Measurements from ENCODE around the gene YWHAE. TPM values are rescaled to one million over a fixed set of nuclear protein-coding genes. Genes with fewer than 3 reads are reported as not detected.
A peak's percentile ranks its signal among the peaks of the same experiment; 100 is the strongest.
"Not testable (repeated sequence)": the region's sequence is repeated elsewhere in the genome, so short reads cannot be mapped to it uniquely, and the experiment has no call there.

Gene YWHAE
- total RNA-seq, 1 experiment from 2014 or later = 1,033 TPM

GRCh38 chr17:1390432-1391367 is 9.3 kb downstream of the YWHAE start (continued):
- no peak for TF ChIP-seq TEAD1 (CRISPR knock-in tag; IDR thresholded peaks at IDR 0.05)

GRCh38 chr17:1387490-1388227 is 12.4 kb downstream of the YWHAE start:
- H3K27ac Mint-ChIP-seq; H3K9me3 Mint-ChIP-seq; DNase-seq (ENCODE audit: low spot score); ATAC-seq; H3K27me3 Mint-ChIP-seq (ENCODE audit: low read depth); H3K4me3 Mint-ChIP-seq: not testable (repeated sequence)
- POLR2A ChIA-PET = interaction anchor here (0.6 to 0.7 kb wide), 3 partner anchors 14 to 257 kb away, joined by 3 read pairs; no protein-coding TSS in a partner anchor
- CTCF ChIA-PET = interaction anchor here (0.7 to 10.1 kb wide), 3 partner anchors 21 to 262 kb away, joined by 3 to 102 read pairs (median 4); no protein-coding TSS in a partner anchor
- Mint-ChIP-seq H3K36me3 (peaks cover 11% of the 10 kb centered on the region; the same call in 1 of the 2 replicates), H3K4me1 (peaks cover 62% of the 10 kb centered on the region)

- DNase-seq (ENCODE audit: low spot score); ATAC-seq; H3K9me3 Mint-ChIP-seq; H3K27me3 Mint-ChIP-seq (ENCODE audit: low read depth): not testable (repeated sequence)
- Mint-ChIP-seq H3K4me3 (peak overlapping the region; percentile 7; the same call in 1 of the 2 replicates), H3K27ac (peak overlapping the region; percentile 73), H3K4me1 (peaks cover 55% of the 10 kb centered on the region), H3K36me3 (peaks cover 11% of the 10 kb centered on the region; the same call in 1 of the 2 replicates)
- CTCF ChIA-PET = interaction anchor here (10.1 kb wide), 1 partner anchor 20 kb away, joined by 102 read pairs; no protein-coding TSS in a partner anchor
- TF ChIP-seq ZNF121 (CRISPR knock-in tag; IDR thresholded peaks at IDR 0.05) = peak; percentile 72
- POLR2A ChIA-PET = interaction anchor here (0.5 to 1.3 kb wide), 4 partner anchors 13 to 258 kb away, joined by 3 to 4 read pairs (median 4); no protein-coding TSS in a partner anchor
These were observed 13.3 kb downstream of the YWHAE start for GRCh38 chr17:1386675-1387190.

DNA sequence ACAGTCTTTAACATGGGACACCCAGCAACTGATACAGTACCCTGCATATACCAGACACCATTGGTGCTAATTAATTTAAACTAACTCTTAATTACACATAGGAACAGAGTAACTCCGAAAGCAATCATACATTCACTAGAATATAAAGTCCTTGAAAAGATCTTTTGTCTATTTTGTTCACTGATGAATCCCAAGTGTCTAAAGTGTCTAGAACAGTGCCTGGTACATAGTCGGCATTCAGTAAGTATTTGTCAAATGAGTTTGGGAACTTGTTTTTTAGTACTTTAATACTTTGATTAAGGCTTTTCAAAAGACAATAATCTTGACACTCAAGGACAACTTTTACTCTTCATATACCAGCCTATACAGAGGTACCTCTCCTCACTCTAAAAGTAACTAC is 13.8 kb downstream of the YWHAE start:
- Mint-ChIP-seq H3K36me3 (peaks cover 11% of the 10 kb centered on the region; the same call in 1 of the 2 replicates), H3K4me3 (no peak overlapping the region; the same call in 1 of the 2 replicates), H3K4me1 (peaks cover 55% of the 10 kb centered on the region), H3K27ac (peak overlapping the region; percentile 60; the same call in 1 of the 2 replicates), H3K27me3 (ENCODE audit: low read depth) (no peaks in the 10 kb centered on the region), H3K9me3 (no peaks in the 10 kb centered on the region)
- DNase-seq (ENCODE audit: low spot score) = no peak
- ChIA-PET POLR2A (interaction anchor here (1.3 kb wide), 1 partner anchor 14 kb away, joined by 4 read pairs; no protein-coding TSS in a partner anchor), CTCF (interaction anchor here (10.1 kb wide), 1 partner anchor 20 kb away, joined by 102 read pairs; no protein-coding TSS in a partner anchor)
- no peak for ATAC-seq
- TF ChIP-seq HMGA2 (CRISPR knock-in tag; IDR thresholded peaks at IDR 0.05) (no peak), SMAD4 (CRISPR knock-in tag; IDR thresholded peaks at IDR 0.05) (no peak), ZNF532 (CRISPR knock-in tag; IDR thresholded peaks at IDR 0.05; ENCODE audit: borderline replicate concordance) (no peak), NFATC4 (CRISPR knock-in tag; IDR thresholded peaks at IDR 0.05) (no peak), IRF2 (CRISPR knock-in tag; IDR thresholded peaks at IDR 0.05; ENCODE audit: borderline replicate concordance, low read depth) (no peak), CBFB (CRISPR knock-in tag; IDR thresholded peaks at IDR 0.05; ENCODE audit: low read depth) (no peak), NR2C2 (CRISPR knock-in tag; IDR thresholded peaks at IDR 0.05) (no peak)
- TF ChIP-seq, protein P1, sequence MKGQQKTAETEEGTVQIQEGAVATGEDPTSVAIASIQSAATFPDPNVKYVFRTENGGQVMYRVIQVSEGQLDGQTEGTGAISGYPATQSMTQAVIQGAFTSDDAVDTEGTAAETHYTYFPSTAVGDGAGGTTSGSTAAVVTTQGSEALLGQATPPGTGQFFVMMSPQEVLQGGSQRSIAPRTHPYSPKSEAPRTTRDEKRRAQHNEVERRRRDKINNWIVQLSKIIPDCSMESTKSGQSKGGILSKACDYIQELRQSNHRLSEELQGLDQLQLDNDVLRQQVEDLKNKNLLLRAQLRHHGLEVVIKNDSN (CRISPR knock-in tag; IDR thresholded peaks at IDR 0.05) = no peak
- TF ChIP-seq, protein P2, sequence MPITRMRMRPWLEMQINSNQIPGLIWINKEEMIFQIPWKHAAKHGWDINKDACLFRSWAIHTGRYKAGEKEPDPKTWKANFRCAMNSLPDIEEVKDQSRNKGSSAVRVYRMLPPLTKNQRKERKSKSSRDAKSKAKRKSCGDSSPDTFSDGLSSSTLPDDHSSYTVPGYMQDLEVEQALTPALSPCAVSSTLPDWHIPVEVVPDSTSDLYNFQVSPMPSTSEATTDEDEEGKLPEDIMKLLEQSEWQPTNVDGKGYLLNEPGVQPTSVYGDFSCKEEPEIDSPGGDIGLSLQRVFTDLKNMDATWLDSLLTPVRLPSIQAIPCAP (CRISPR knock-in tag; IDR thresholded peaks at IDR 0.05) = no peak
- TF ChIP-seq, protein P3, sequence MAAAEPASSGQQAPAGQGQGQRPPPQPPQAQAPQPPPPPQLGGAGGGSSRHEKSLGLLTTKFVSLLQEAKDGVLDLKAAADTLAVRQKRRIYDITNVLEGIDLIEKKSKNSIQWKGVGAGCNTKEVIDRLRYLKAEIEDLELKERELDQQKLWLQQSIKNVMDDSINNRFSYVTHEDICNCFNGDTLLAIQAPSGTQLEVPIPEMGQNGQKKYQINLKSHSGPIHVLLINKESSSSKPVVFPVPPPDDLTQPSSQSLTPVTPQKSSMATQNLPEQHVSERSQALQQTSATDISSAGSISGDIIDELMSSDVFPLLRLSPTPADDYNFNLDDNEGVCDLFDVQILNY (CRISPR knock-in tag; IDR thresholded peaks at IDR 0.05) = no peak
- TF ChIP-seq, protein P4, sequence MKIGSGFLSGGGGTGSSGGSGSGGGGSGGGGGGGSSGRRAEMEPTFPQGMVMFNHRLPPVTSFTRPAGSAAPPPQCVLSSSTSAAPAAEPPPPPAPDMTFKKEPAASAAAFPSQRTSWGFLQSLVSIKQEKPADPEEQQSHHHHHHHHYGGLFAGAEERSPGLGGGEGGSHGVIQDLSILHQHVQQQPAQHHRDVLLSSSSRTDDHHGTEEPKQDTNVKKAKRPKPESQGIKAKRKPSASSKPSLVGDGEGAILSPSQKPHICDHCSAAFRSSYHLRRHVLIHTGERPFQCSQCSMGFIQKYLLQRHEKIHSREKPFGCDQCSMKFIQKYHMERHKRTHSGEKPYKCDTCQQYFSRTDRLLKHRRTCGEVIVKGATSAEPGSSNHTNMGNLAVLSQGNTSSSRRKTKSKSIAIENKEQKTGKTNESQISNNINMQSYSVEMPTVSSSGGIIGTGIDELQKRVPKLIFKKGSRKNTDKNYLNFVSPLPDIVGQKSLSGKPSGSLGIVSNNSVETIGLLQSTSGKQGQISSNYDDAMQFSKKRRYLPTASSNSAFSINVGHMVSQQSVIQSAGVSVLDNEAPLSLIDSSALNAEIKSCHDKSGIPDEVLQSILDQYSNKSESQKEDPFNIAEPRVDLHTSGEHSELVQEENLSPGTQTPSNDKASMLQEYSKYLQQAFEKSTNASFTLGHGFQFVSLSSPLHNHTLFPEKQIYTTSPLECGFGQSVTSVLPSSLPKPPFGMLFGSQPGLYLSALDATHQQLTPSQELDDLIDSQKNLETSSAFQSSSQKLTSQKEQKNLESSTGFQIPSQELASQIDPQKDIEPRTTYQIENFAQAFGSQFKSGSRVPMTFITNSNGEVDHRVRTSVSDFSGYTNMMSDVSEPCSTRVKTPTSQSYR (CRISPR knock-in tag; IDR thresholded peaks at IDR 0.05) = no peak

Data from WTC11 (cell line).